OCI-LY7 (cell line): ENCODE results near the gene FOXE1.

Experiments used
- EZH2phosphoT487 ChIP-seq: fragments of 200-600 bp; sonication (generic); IDR thresholded peaks from 2 replicates; pipeline ENCODE4 v1.6.1; 2018; ENCODE audit warnings: low read depth, borderline replicate concordance, mild to moderate bottlenecking, mixed run types, antibody characterized with exemption, low read length, moderate library complexity, mixed read lengths
- TF ChIP-seq, protein P1 (sequence below): fragments of 200-600 bp; sonication (generic); conservative IDR thresholded peaks from 2 replicates; pipeline ENCODE4 v1.5.1; 2014; ENCODE audit warnings: mild to moderate bottlenecking, antibody characterized with exemption, low read length, moderate library complexity, mixed read lengths

DNA sequence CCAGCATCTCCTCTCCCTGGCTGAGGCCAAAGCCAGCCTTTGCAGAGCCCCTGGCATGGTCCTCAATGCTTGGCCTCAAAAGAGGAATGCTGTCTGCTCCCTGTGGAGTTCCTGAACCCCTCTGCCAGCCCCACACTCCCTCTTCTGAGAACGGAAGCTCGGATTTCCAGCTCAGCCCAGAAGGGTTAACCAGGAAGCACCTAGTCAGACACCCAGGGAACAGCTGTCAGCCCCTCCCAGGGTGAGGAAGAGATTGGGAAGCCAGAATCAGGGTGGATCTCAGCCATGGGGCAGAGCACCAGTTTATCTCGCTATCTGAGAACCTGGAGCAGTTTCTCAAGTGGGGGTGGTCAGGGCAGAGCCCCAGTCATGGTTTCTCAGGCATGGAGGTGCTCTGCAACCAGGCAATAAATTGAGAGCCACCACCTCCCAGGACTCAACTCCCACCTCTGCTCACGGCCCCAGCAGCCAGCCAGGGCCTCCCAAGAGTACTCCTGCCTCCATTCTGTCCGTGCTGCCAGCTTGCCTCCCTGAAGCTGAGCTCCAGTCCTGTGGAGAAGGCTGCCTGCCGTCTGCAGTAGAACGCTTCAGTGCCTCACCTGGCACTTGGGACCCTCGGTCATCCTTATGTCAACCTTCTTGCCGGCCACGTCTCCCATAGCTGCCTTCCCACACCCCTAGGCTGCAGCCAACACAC is 7.6 kb downstream of the FOXE1 start:
- TF ChIP-seq, protein P1, sequence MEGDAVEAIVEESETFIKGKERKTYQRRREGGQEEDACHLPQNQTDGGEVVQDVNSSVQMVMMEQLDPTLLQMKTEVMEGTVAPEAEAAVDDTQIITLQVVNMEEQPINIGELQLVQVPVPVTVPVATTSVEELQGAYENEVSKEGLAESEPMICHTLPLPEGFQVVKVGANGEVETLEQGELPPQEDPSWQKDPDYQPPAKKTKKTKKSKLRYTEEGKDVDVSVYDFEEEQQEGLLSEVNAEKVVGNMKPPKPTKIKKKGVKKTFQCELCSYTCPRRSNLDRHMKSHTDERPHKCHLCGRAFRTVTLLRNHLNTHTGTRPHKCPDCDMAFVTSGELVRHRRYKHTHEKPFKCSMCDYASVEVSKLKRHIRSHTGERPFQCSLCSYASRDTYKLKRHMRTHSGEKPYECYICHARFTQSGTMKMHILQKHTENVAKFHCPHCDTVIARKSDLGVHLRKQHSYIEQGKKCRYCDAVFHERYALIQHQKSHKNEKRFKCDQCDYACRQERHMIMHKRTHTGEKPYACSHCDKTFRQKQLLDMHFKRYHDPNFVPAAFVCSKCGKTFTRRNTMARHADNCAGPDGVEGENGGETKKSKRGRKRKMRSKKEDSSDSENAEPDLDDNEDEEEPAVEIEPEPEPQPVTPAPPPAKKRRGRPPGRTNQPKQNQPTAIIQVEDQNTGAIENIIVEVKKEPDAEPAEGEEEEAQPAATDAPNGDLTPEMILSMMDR = no peak
- TF ChIP-seq EZH2phosphoT487 = no peak
